T-helper 1 cell treated with Interleukin-12 subunit alpha and Interleukin-12 subunit beta and Interleukin-4 antibody, amounts not matched to agents 30 μg/mL and 1 μg/mL, for 36 hours (primary cell): ENCODE results near the gene CAMTA1.

ENCODE experiments used
- H3K27ac Mint-ChIP-seq: one replicate; pipeline ENCODE4 v1.8.0; 2021; ENCODE audit warnings: mild to moderate bottlenecking, mixed read lengths
- H3K27me3 Mint-ChIP-seq: one replicate; pipeline ENCODE4 v1.8.0; 2021; ENCODE audit warnings: low read depth, mixed read lengths
- H3K36me3 Mint-ChIP-seq: one replicate; pipeline ENCODE4 v1.8.0; 2021; ENCODE audit warnings: low read depth, mixed read lengths
- H3K4me1 Mint-ChIP-seq: one replicate; pipeline ENCODE4 v1.8.0; 2021; ENCODE audit warnings: low read depth, mixed read lengths
- H3K4me3 Mint-ChIP-seq: one replicate; pipeline ENCODE4 v1.8.0; 2021; ENCODE audit warnings: mild to moderate bottlenecking, moderate library complexity, mixed read lengths
- H3K9me3 Mint-ChIP-seq: one replicate; pipeline ENCODE4 v1.8.0; 2021; ENCODE audit warnings: mixed read lengths

Gene CAMTA1

GRCh38 chr1:7022058-7022457 lies 236.8 kb downstream of the CAMTA1 start:
- H3K27me3 Mint-ChIP-seq: no peaks in the 10 kb centered on the region

GRCh38 chr1:7025013-7025412 lies 239.8 kb downstream of the CAMTA1 start:
- no peak overlapping the region for H3K4me3 Mint-ChIP-seq
- no peaks in the 10 kb centered on the region for H3K9me3 Mint-ChIP-seq
- H3K4me1 Mint-ChIP-seq: no peaks in the 10 kb centered on the region
- H3K27ac Mint-ChIP-seq: no peak overlapping the region
- no peaks in the 10 kb centered on the region for H3K27me3 Mint-ChIP-seq
- H3K36me3 Mint-ChIP-seq: no peaks in the 10 kb centered on the region

More at GRCh38 chr1:7022058-7022457, 236.8 kb downstream of the CAMTA1 start:
- Mint-ChIP-seq H3K27ac (no peak overlapping the region), H3K9me3 (no peaks in the 10 kb centered on the region), H3K36me3 (no peaks in the 10 kb centered on the region), H3K4me1 (no peaks in the 10 kb centered on the region), H3K4me3 (no peak overlapping the region)

- no peaks in the 10 kb centered on the region for H3K36me3 Mint-ChIP-seq
- H3K9me3 Mint-ChIP-seq: no peaks in the 10 kb centered on the region
- no peaks in the 10 kb centered on the region for H3K4me1 Mint-ChIP-seq
- H3K27me3 Mint-ChIP-seq: no peaks in the 10 kb centered on the region
- no peak overlapping the region for H3K27ac Mint-ChIP-seq
- no peak overlapping the region for H3K4me3 Mint-ChIP-seq
Measured at GRCh38 chr1:7026169-7026568, 240.9 kb downstream of the CAMTA1 start.

GRCh38 chr1:7032992-7033391 lies 247.7 kb downstream of the CAMTA1 start:
- no peak overlapping the region for H3K27ac Mint-ChIP-seq
- no peak overlapping the region for H3K4me3 Mint-ChIP-seq
- H3K9me3 Mint-ChIP-seq: peaks cover 11% of the 10 kb centered on the region
- H3K27me3 Mint-ChIP-seq: no peaks in the 10 kb centered on the region
- H3K4me1 Mint-ChIP-seq: no peaks in the 10 kb centered on the region
- no peaks in the 10 kb centered on the region for H3K36me3 Mint-ChIP-seq

GRCh38 chr1:7036386-7036785 lies 251.1 kb downstream of the CAMTA1 start:
- Mint-ChIP-seq H3K4me1 (no peaks in the 10 kb centered on the region), H3K27me3 (no peaks in the 10 kb centered on the region), H3K36me3 (no peaks in the 10 kb centered on the region), H3K9me3 (peaks cover 11% of the 10 kb centered on the region), H3K27ac (no peak overlapping the region), H3K4me3 (no peak overlapping the region)

GRCh38 chr1:7039590-7040220 lies 254.5 kb downstream of the CAMTA1 start:
- Mint-ChIP-seq H3K27me3 (no peaks in the 10 kb centered on the region), H3K4me3 (no peak overlapping the region), H3K27ac (no peak overlapping the region), H3K36me3 (no peaks in the 10 kb centered on the region), H3K9me3 (no peaks in the 10 kb centered on the region), H3K4me1 (no peaks in the 10 kb centered on the region)

- no peaks in the 10 kb centered on the region for H3K9me3 Mint-ChIP-seq
- no peak overlapping the region for H3K27ac Mint-ChIP-seq
- H3K4me3 Mint-ChIP-seq: no peak overlapping the region
- no peaks in the 10 kb centered on the region for H3K27me3 Mint-ChIP-seq
- no peaks in the 10 kb centered on the region for H3K36me3 Mint-ChIP-seq
- no peaks in the 10 kb centered on the region for H3K4me1 Mint-ChIP-seq
Measured at GRCh38 chr1:7040969-7041695, 255.9 kb downstream of the CAMTA1 start.

GRCh38 chr1:7042322-7043190 lies 257.3 kb downstream of the CAMTA1 start:
- Mint-ChIP-seq H3K9me3 (no peaks in the 10 kb centered on the region), H3K36me3 (no peaks in the 10 kb centered on the region), H3K4me3 (no peak overlapping the region), H3K4me1 (no peaks in the 10 kb centered on the region), H3K27ac (no peak overlapping the region), H3K27me3 (no peaks in the 10 kb centered on the region)

GRCh38 chr1:7043191-7043549 lies 257.9 kb downstream of the CAMTA1 start:
- H3K27me3 Mint-ChIP-seq: no peaks in the 10 kb centered on the region
- H3K36me3 Mint-ChIP-seq: no peaks in the 10 kb centered on the region
- H3K9me3 Mint-ChIP-seq: no peaks in the 10 kb centered on the region
- H3K4me3 Mint-ChIP-seq: no peak overlapping the region
- H3K27ac Mint-ChIP-seq: no peak overlapping the region
- H3K4me1 Mint-ChIP-seq: no peaks in the 10 kb centered on the region

- no peaks in the 10 kb centered on the region for H3K36me3 Mint-ChIP-seq
- no peaks in the 10 kb centered on the region for H3K27me3 Mint-ChIP-seq
- no peaks in the 10 kb centered on the region for H3K9me3 Mint-ChIP-seq
- no peak overlapping the region for H3K27ac Mint-ChIP-seq
- H3K4me1 Mint-ChIP-seq: no peaks in the 10 kb centered on the region
- H3K4me3 Mint-ChIP-seq: no peak overlapping the region
Measured at GRCh38 chr1:7043719-7044535, 258.7 kb downstream of the CAMTA1 start.

GRCh38 chr1:7045897-7046296 lies 260.6 kb downstream of the CAMTA1 start:
- Mint-ChIP-seq H3K36me3 (no peaks in the 10 kb centered on the region), H3K4me3 (no peak overlapping the region), H3K27me3 (no peaks in the 10 kb centered on the region), H3K9me3 (no peaks in the 10 kb centered on the region), H3K4me1 (no peaks in the 10 kb centered on the region), H3K27ac (no peak overlapping the region)

GRCh38 chr1:7046314-7046713 lies 261.1 kb downstream of the CAMTA1 start:
- Mint-ChIP-seq H3K9me3 (no peaks in the 10 kb centered on the region), H3K27me3 (no peaks in the 10 kb centered on the region)

GRCh38 chr1:7046891-7047290 lies 261.6 kb downstream of the CAMTA1 start:
- no peaks in the 10 kb centered on the region for H3K4me1 Mint-ChIP-seq
- H3K36me3 Mint-ChIP-seq: no peaks in the 10 kb centered on the region
- H3K27me3 Mint-ChIP-seq: no peaks in the 10 kb centered on the region
- H3K27ac Mint-ChIP-seq: no peak overlapping the region
- no peaks in the 10 kb centered on the region for H3K9me3 Mint-ChIP-seq
- H3K4me3 Mint-ChIP-seq: no peak overlapping the region

More at GRCh38 chr1:7046314-7046713, 261.1 kb downstream of the CAMTA1 start:
- no peak overlapping the region for H3K4me3 Mint-ChIP-seq
- H3K4me1 Mint-ChIP-seq: no peaks in the 10 kb centered on the region
- H3K36me3 Mint-ChIP-seq: no peaks in the 10 kb centered on the region
- H3K27ac Mint-ChIP-seq: no peak overlapping the region

GRCh38 chr1:7047866-7048265 lies 262.6 kb downstream of the CAMTA1 start:
- Mint-ChIP-seq H3K27me3 (no peaks in the 10 kb centered on the region), H3K36me3 (no peaks in the 10 kb centered on the region), H3K27ac (no peak overlapping the region), H3K4me3 (no peak overlapping the region), H3K4me1 (no peaks in the 10 kb centered on the region), H3K9me3 (no peaks in the 10 kb centered on the region)
